ENCODE measurements around the gene AIMP1.

DNA sequence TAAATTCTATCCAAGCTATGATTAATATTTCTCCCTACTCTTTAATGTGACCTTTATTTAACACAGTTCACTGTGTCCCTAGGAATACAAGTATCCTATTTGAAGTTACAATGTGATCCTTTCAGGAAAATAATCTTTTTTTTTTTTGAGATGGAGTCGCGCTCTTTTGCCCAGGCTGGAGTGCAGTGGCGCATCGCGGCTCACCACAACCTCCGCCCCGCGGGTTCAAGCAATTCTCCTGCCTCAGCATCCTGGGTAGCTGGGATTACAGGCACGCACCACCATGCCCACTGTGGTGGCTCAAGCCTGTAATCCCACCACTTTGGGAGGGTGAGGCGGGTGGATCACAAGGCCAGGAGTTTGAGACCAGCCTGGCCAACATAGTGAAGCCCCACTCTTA lies 22.3 kb upstream of the AIMP1 start:
- TF ChIP-seq, protein P1, sequence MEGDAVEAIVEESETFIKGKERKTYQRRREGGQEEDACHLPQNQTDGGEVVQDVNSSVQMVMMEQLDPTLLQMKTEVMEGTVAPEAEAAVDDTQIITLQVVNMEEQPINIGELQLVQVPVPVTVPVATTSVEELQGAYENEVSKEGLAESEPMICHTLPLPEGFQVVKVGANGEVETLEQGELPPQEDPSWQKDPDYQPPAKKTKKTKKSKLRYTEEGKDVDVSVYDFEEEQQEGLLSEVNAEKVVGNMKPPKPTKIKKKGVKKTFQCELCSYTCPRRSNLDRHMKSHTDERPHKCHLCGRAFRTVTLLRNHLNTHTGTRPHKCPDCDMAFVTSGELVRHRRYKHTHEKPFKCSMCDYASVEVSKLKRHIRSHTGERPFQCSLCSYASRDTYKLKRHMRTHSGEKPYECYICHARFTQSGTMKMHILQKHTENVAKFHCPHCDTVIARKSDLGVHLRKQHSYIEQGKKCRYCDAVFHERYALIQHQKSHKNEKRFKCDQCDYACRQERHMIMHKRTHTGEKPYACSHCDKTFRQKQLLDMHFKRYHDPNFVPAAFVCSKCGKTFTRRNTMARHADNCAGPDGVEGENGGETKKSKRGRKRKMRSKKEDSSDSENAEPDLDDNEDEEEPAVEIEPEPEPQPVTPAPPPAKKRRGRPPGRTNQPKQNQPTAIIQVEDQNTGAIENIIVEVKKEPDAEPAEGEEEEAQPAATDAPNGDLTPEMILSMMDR (tag by site-specific recombination; IDR thresholded peaks at IDR 0.05), result no peak
- TF ChIP-seq BCL11A (tag by site-specific recombination; IDR thresholded peaks at IDR 0.05; ENCODE audit: low read depth), result no peak
